ENCODE measurements around the gene CRB1. TPM values are rescaled to one million over a fixed set of nuclear protein-coding genes. Genes with fewer than 3 reads are reported as not detected.

CRB1 gene
- total and polyA plus RNA-seq, 7 donors = 0.19 to 0.49 (median 0.38) TPM; not detected in 3

DNA sequence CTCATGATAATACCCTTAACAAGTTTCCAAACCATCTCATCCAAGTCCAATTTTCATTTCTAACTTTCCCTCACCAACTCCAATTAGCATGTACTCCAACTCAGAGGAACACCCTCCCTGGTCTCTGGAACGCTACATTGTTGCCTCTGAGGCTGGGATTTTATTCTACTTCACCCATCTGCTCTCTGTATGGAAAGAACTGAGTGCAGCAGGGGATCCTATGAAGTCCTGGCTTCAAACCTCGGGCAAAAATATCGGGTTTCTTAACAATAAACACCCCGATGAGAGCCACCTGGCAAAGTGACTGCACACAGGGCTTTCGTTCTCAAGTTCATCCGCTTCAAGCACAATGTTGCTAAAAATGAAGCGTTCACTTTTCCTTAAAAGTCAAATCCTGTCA, 99.6 kb downstream of the CRB1 start:
- Histone ChIP-seq H3K27ac (no peak overlapping the region), H3K27me3 (no peaks in the 10 kb centered on the region), H3K36me3 (no peaks in the 10 kb centered on the region), H3K4me1 (no peaks in the 10 kb centered on the region), H3K9me3 (no peaks in the 10 kb centered on the region), H3K4me3 (no peak overlapping the region)
- no peak for DNase-seq
- intact Hi-C loops (cut with DNase I) = no loop called here
- TF ChIP-seq, protein P1, sequence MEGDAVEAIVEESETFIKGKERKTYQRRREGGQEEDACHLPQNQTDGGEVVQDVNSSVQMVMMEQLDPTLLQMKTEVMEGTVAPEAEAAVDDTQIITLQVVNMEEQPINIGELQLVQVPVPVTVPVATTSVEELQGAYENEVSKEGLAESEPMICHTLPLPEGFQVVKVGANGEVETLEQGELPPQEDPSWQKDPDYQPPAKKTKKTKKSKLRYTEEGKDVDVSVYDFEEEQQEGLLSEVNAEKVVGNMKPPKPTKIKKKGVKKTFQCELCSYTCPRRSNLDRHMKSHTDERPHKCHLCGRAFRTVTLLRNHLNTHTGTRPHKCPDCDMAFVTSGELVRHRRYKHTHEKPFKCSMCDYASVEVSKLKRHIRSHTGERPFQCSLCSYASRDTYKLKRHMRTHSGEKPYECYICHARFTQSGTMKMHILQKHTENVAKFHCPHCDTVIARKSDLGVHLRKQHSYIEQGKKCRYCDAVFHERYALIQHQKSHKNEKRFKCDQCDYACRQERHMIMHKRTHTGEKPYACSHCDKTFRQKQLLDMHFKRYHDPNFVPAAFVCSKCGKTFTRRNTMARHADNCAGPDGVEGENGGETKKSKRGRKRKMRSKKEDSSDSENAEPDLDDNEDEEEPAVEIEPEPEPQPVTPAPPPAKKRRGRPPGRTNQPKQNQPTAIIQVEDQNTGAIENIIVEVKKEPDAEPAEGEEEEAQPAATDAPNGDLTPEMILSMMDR (IDR thresholded peaks at IDR 0.05) = no peak
- 74 to 85% methylated on average over 7 of the region's 7 CpGs for WGBS, 2 donors

DNA sequence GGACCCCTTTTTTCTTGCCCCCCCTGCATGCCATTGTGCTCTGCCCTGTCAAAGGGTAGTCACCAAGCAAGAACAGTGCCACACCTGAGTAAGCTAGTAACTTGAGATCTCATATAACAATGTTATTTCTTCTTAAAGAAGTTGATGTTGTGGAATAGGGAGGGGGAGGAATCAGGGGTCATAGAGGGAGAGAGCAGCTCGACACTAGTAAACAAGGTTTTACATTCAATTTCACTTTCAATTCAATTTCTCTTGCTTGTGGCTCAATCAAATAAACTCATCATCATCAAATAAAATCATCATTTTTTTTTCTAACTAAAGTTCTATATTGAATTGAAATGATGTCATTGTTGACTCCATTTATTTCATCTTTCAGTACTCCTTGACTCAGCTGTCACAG, 106.4 kb downstream of the CRB1 start:
- Histone ChIP-seq H3K9me3 (no peaks in the 10 kb centered on the region), H3K27ac (no peak overlapping the region), H3K4me3 (no peak overlapping the region), H3K4me1 (no peaks in the 10 kb centered on the region), H3K27me3 (no peaks in the 10 kb centered on the region), H3K36me3 (no peaks in the 10 kb centered on the region)
- TF ChIP-seq POLR2A (IDR thresholded peaks at IDR 0.05) (no peak), EP300 (IDR thresholded peaks at IDR 0.05) (no peak), POLR2AphosphoS5 (IDR thresholded peaks at IDR 0.05) (no peak)
- TF ChIP-seq, protein P1 (IDR thresholded peaks at IDR 0.05) = no peak
- DNase-seq = no peak
- intact Hi-C loops (cut with DNase I) = no loop called here
- WGBS, 2 donors = 19 to 38% methylated on average over 1 of the region's 1 CpG

GRCh38 chr1:197384471-197384870, 116.4 kb downstream of the CRB1 start:
- 78 to 84% methylated on average over 6 of the region's 6 CpGs for WGBS, 2 donors
- Histone ChIP-seq H3K27ac (no peak overlapping the region), H3K4me3 (no peak overlapping the region), H3K27me3 (no peaks in the 10 kb centered on the region), H3K4me1 (no peaks in the 10 kb centered on the region), H3K9me3 (no peaks in the 10 kb centered on the region), H3K36me3 (no peaks in the 10 kb centered on the region)
- TF ChIP-seq, protein P1 (IDR thresholded peaks at IDR 0.05) = no peak
- TF ChIP-seq POLR2A (IDR thresholded peaks at IDR 0.05) = no peak
- no peak for DNase-seq
- intact Hi-C loops (cut with DNase I) = no loop called here

DNA sequence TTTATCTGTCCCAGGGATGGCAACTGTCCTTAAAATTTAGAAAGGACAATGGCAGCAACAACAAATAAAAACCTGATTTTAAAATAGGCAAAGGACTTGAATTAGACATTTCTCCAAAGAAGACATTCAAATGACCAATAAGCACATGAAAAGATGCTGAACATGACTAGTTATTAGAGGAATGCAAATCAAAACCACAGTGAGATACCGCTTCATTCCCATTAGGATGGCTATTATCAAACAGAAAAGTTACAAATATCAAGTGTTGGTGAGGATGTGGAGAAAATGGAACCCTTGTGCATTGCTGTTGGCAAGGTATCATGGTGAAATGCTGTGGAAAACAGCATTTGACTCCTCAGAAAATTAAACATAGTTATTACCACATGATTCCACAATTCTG, 120.7 kb downstream of the CRB1 start:
- Histone ChIP-seq H3K27me3 (no peaks in the 10 kb centered on the region), H3K4me1 (no peaks in the 10 kb centered on the region), H3K4me3 (no peak overlapping the region), H3K27ac (no peak overlapping the region), H3K9me3 (no peaks in the 10 kb centered on the region), H3K36me3 (no peaks in the 10 kb centered on the region)
- TF ChIP-seq POLR2A (IDR thresholded peaks at IDR 0.05) (no peak), EP300 (IDR thresholded peaks at IDR 0.05) (no peak), POLR2AphosphoS5 (IDR thresholded peaks at IDR 0.05) (no peak)
- TF ChIP-seq, protein P1 (IDR thresholded peaks at IDR 0.05) = no peak
- DNase-seq = no peak
- WGBS, 2 donors = 90 to 95% methylated on average over 1 of the region's 1 CpG
- intact Hi-C loops (cut with DNase I) = no loop called here

DNA sequence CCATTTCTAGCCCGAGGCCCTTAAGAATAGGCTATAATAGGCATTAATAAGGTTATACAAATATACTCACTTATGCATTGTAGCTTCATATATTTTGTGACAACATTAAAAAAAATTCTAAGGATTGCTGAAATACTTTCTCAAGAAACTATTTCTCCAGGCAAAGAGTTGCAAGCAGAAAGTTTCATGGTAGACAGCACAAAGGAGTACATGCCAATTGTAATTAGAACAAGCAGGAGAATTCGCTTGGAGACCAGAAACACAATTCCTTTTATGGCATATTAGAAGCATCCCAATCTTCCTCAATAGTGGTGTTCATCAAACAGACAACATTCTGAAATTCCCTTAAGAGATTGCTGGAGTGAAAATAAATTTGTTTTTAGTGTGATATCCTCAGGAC, 122.8 kb downstream of the CRB1 start:
- Histone ChIP-seq H3K27ac (no peak overlapping the region), H3K9me3 (no peaks in the 10 kb centered on the region), H3K4me3 (no peak overlapping the region), H3K4me1 (no peaks in the 10 kb centered on the region), H3K27me3 (no peaks in the 10 kb centered on the region), H3K36me3 (no peaks in the 10 kb centered on the region)
- no peak for TF ChIP-seq POLR2AphosphoS5 (IDR thresholded peaks at IDR 0.05)
- WGBS, 2 donors = 41 to 80% methylated on average over 2 of the region's 2 CpGs
- DNase-seq = no peak
- intact Hi-C loops (cut with DNase I) = no loop called here

Data from sigmoid colon (tissue), 7 donors.